Neural cell (in vitro differentiated cells): ENCODE results near the gene POM121C.
"Not testable (repeated sequence)": the region's sequence is repeated elsewhere in the genome, so short reads cannot be mapped to it uniquely, and the experiment has no call there.

Experiments used
- CTCF ChIP-seq: fragments of 450-650 bp; IDR thresholded peaks from 2 replicates; pipeline ENCODE4 v1.5.1; 2014; ENCODE audit warnings: antibody characterized with exemption, mild to moderate bottlenecking, moderate library complexity; ENCODE audit not compliant: poor library complexity, severe bottlenecking
- EP300 ChIP-seq: fragments of 450-650 bp; conservative IDR thresholded peaks from 2 replicates; pipeline ENCODE4 v1.6.1; 2014; ENCODE audit warnings: antibody characterized with exemption, mild to moderate bottlenecking, moderate library complexity; ENCODE audit not compliant: poor library complexity, severe bottlenecking
- EZH2 ChIP-seq: fragments of 200-600, 300-800 bp; shearing (Covaris generic), sonication (generic); IDR thresholded peaks from 2 replicates; pipeline ENCODE4 v1.6.1; 2014; ENCODE audit warnings: antibody characterized with exemption, low read length, borderline replicate concordance, mild to moderate bottlenecking; ENCODE audit not compliant: insufficient read depth, poor library complexity, severe bottlenecking
- MXI1 ChIP-seq: fragments of 450-650 bp; conservative IDR thresholded peaks from 2 replicates; pipeline ENCODE4 v1.6.1; 2014; ENCODE audit warnings: antibody characterized with exemption, mild to moderate bottlenecking; ENCODE audit not compliant: poor library complexity, severe bottlenecking
- POLR2AphosphoS5 ChIP-seq: IDR thresholded peaks from 2 replicates; pipeline ENCODE4 v1.6.1; 2012
- RAD21 ChIP-seq: fragments of 450-650 bp; conservative IDR thresholded peaks from 2 replicates; pipeline ENCODE4 v1.6.1; 2014; ENCODE audit warnings: antibody characterized with exemption, mild to moderate bottlenecking, moderate library complexity
- SMC3 ChIP-seq: fragments of 450-650 bp; conservative IDR thresholded peaks from 2 replicates; pipeline ENCODE4 v1.6.1; 2014; ENCODE audit warnings: antibody characterized with exemption, mild to moderate bottlenecking, moderate library complexity; ENCODE audit not compliant: poor library complexity

GRCh38 chr7:75393194-75393593, 92.9 kb downstream of the POM121C start:
- not testable (repeated sequence) for TF ChIP-seq EZH2, CTCF, MXI1, EP300, RAD21, SMC3, POLR2AphosphoS5
